Activated naive CD8-positive, alpha-beta T cell treated with anti-CD3 and anti-CD28 coated beads, Interleukin-2, amount 50 U/mL, for 24 hours (primary cell): Measurements from ENCODE around the gene OR6C2.
"Not testable (repeated sequence)": the region's sequence is repeated elsewhere in the genome, so short reads cannot be mapped to it uniquely, and the experiment has no call there.

Experiments used
- ATAC-seq: fragments of 150-1000 bp; cut with Tn5 transposase; one replicate; pipeline ENCODE4 v1.10.0; 2021
- DNase-seq: peaks from one replicate; pipeline ENCODE4 v3.0.0; 2021
- H3K27ac Mint-ChIP-seq: one replicate; pipeline ENCODE4 v1.8.0; 2021; ENCODE audit warnings: mild to moderate bottlenecking, mixed read lengths
- H3K27me3 Mint-ChIP-seq: one replicate; pipeline ENCODE4 v1.8.0; 2021; ENCODE audit warnings: mixed read lengths
- H3K36me3 Mint-ChIP-seq: one replicate; pipeline ENCODE4 v1.8.0; 2021; ENCODE audit warnings: low read depth, mixed read lengths
- H3K4me1 Mint-ChIP-seq: one replicate; pipeline ENCODE4 v1.8.0; 2021; ENCODE audit warnings: mixed read lengths
- H3K4me3 Mint-ChIP-seq: one replicate; pipeline ENCODE4 v1.8.0; 2021; ENCODE audit warnings: mild to moderate bottlenecking, moderate library complexity, mixed read lengths
- H3K9me3 Mint-ChIP-seq: one replicate; pipeline ENCODE4 v1.8.0; 2021; ENCODE audit warnings: mixed read lengths

OR6C2 gene

GRCh38 chr12:55443776-55444175, at the start of gene OR6C2:
Gene OR6C2 (plus strand): TSS chr12:55444076. CDS start chr12:55452214, 8,138 bp downstream.
- no peak for DNase-seq
- no peak within 1 kb of the TSS for H3K4me3 Mint-ChIP-seq
- H3K36me3 Mint-ChIP-seq = no peaks in the 10 kb centered on the region
- H3K27ac Mint-ChIP-seq = no peak within 1 kb of the TSS
- peaks cover 9% of the 10 kb centered on the region for H3K27me3 Mint-ChIP-seq
- no peak for ATAC-seq
- H3K9me3 Mint-ChIP-seq = peaks cover 9% of the 10 kb centered on the region
- H3K4me1 Mint-ChIP-seq = no peaks in the 10 kb centered on the region

GRCh38 chr12:55396326-55396725, 47.5 kb upstream of the OR6C2 start:
- H3K9me3 Mint-ChIP-seq = no peaks in the 10 kb centered on the region
- ATAC-seq (no peak), DNase-seq (no peak)
- H3K4me1 Mint-ChIP-seq = no peaks in the 10 kb centered on the region
- no peak overlapping the region for H3K27ac Mint-ChIP-seq
- no peaks in the 10 kb centered on the region for H3K36me3 Mint-ChIP-seq
- H3K4me3 Mint-ChIP-seq = no peak overlapping the region
- H3K27me3 Mint-ChIP-seq = peaks cover 22% of the 10 kb centered on the region

GRCh38 chr12:55400229-55400628, 43.6 kb upstream of the OR6C2 start, which contains the start of gene OR6C65:
Gene OR6C65 (plus strand): TSS chr12:55400529. CDS start chr12:55400529, 0 bp downstream.
- Mint-ChIP-seq H3K27ac (no peak within 1 kb of the TSS), H3K9me3 (no peaks in the 10 kb centered on the region), H3K4me1 (no peaks in the 10 kb centered on the region), H3K36me3 (no peaks in the 10 kb centered on the region), H3K4me3 (no peak within 1 kb of the TSS), H3K27me3 (peaks cover 27% of the 10 kb centered on the region)
- ATAC-seq (no peak), DNase-seq (no peak)

- Mint-ChIP-seq H3K27ac (no peak overlapping the region), H3K27me3 (peaks cover 9% of the 10 kb centered on the region)
- no peak for DNase-seq
Measured at GRCh38 chr12:55407866-55408265, 36.0 kb upstream of the OR6C2 start.

DNA sequence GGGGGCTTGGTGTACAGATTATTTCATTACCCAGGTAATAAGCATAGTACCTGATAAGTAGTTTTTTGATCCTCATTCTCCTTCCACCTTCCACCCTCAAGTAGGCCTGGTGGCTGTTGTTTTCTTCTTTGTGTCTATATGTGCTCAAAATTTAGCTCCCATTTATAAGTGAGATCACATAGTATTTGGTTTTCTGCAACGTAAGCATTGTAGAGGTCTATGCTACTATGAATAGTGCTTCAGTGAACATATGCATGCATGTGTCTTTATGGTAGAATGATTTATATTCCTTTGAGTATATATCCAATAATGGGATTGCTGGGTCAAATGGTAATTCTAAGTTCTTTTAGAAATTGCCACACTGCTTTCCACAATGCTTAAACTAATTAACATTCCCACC, 34.7 kb upstream of the OR6C2 start:
- not testable (repeated sequence) for H3K4me1 Mint-ChIP-seq, ATAC-seq, H3K4me3 Mint-ChIP-seq, DNase-seq, H3K9me3 Mint-ChIP-seq, H3K36me3 Mint-ChIP-seq, H3K27ac Mint-ChIP-seq
- peaks cover 10% of the 10 kb centered on the region for H3K27me3 Mint-ChIP-seq

More at GRCh38 chr12:55407866-55408265, 36.0 kb upstream of the OR6C2 start:
- Mint-ChIP-seq H3K4me3 (no peak overlapping the region), H3K4me1 (no peaks in the 10 kb centered on the region), H3K9me3 (no peaks in the 10 kb centered on the region), H3K36me3 (no peaks in the 10 kb centered on the region)
- ATAC-seq = no peak

DNA sequence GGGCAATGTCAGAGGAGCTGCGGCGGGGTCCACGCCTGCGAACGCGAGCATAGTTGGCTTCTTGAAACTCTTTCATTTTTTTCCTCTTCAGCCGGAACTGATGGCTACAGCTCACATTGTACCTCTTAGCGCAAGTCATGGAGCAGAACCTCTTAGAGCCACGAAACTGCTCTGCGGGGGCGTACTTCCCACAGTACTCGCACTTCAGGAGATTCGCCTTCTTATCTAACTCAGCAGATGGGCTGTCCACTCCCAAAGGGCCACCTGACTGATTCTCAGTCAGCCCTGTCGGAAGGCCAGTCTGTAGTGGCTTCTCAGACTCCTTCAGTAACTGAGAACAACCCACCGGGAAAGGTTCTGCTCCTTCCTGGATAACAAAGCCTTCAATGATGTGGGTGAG, 31.7 kb upstream of the OR6C2 start:
- not testable (repeated sequence) for DNase-seq, H3K4me3 Mint-ChIP-seq, H3K4me1 Mint-ChIP-seq, H3K36me3 Mint-ChIP-seq, H3K27ac Mint-ChIP-seq, H3K9me3 Mint-ChIP-seq, ATAC-seq
- H3K27me3 Mint-ChIP-seq = peaks cover 32% of the 10 kb centered on the region

- not testable (repeated sequence) for ATAC-seq, H3K27ac Mint-ChIP-seq, H3K9me3 Mint-ChIP-seq, H3K4me1 Mint-ChIP-seq, DNase-seq, H3K36me3 Mint-ChIP-seq, H3K4me3 Mint-ChIP-seq
- peaks cover 43% of the 10 kb centered on the region for H3K27me3 Mint-ChIP-seq
Measured at GRCh38 chr12:55413498-55414388, 30.1 kb upstream of the OR6C2 start.

GRCh38 chr12:55414396-55414823, 29.5 kb upstream of the OR6C2 start:
- DNase-seq, H3K9me3 Mint-ChIP-seq, H3K4me3 Mint-ChIP-seq, ATAC-seq, H3K36me3 Mint-ChIP-seq, H3K4me1 Mint-ChIP-seq, H3K27ac Mint-ChIP-seq: not testable (repeated sequence)
- H3K27me3 Mint-ChIP-seq = peaks cover 43% of the 10 kb centered on the region

GRCh38 chr12:55414889-55415288, 29.0 kb upstream of the OR6C2 start:
- peaks cover 44% of the 10 kb centered on the region for H3K27me3 Mint-ChIP-seq
- DNase-seq, H3K9me3 Mint-ChIP-seq, H3K36me3 Mint-ChIP-seq, H3K4me3 Mint-ChIP-seq, H3K27ac Mint-ChIP-seq, H3K4me1 Mint-ChIP-seq: not testable (repeated sequence)
- ATAC-seq = peak; percentile 40

DNA sequence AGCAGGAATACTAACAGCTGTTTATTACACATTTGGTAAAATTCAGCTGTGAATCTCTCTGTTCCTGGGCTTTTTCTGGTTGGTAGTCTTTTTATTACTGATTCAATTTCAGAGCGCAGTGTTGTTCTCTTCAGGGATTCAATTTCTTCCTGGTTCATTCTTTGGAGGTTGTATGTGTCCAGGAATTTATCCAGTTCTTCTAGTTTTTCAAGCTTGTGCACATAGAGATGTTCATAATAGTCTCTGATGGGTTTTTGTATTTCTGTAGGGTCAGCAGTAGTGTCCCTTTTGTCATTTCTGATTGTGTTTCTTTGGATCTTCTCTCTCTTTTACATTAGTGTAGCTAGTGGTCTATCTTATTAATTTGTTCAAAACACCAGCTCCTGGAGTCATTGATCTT, 26.9 kb upstream of the OR6C2 start:
- no peak overlapping the region for H3K27ac Mint-ChIP-seq
- peaks cover 45% of the 10 kb centered on the region for H3K27me3 Mint-ChIP-seq
- no peak overlapping the region for H3K4me3 Mint-ChIP-seq

DNA sequence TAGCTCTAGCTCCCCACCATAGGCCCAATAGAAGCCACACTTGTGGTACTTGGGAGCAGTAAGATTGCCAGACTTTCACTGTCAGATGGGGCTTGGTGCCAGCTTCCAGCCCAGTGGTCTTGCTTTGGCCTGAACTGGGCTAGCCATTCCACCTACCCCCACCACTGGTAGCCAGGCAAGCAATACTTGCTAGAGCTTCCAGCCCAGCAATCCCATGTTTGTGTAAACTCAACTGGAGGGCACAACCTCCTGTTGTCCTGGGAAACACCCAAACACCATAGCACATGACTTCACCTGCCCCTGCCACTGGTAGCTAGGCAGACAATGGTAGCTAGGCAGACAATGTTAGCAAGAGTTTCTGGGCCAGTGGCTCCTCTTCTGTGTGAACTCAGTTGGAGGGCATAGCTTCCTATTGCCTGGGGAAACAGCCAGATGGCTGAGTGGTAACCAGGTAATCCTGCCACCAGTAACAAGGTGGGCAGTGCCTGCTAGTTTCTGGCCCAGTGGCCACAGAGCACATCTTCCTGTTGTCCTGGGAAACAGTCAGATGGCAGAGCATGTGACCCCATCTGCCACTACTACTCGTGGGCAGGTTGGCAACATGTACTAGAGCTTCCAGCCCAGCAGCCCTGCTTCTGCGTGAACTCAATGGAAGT, 23.4 kb upstream of the OR6C2 start:
- DNase-seq = no peak
- no peaks in the 10 kb centered on the region for H3K9me3 Mint-ChIP-seq
- H3K4me3 Mint-ChIP-seq = no peak overlapping the region
- peaks cover 44% of the 10 kb centered on the region for H3K27me3 Mint-ChIP-seq
- H3K36me3 Mint-ChIP-seq = no peaks in the 10 kb centered on the region
- ATAC-seq = no peak
- no peak overlapping the region for H3K27ac Mint-ChIP-seq
- no peaks in the 10 kb centered on the region for H3K4me1 Mint-ChIP-seq

More for the DNA sequence above, 26.9 kb upstream of the OR6C2 start:
- Mint-ChIP-seq H3K36me3 (no peaks in the 10 kb centered on the region), H3K4me1 (peaks cover 4% of the 10 kb centered on the region), H3K9me3 (no peaks in the 10 kb centered on the region)
- DNase-seq = no peak
- ATAC-seq = no peak

GRCh38 chr12:55425954-55426353, 17.9 kb upstream of the OR6C2 start, which contains the start of gene OR6C76:
Gene OR6C76 (plus strand): TSS chr12:55426254. CDS start chr12:55426254, 0 bp downstream.
- Mint-ChIP-seq H3K9me3 (no peaks in the 10 kb centered on the region), H3K36me3 (no peaks in the 10 kb centered on the region), H3K27me3 (peaks cover 14% of the 10 kb centered on the region), H3K27ac (no peak within 1 kb of the TSS), H3K4me1 (no peaks in the 10 kb centered on the region), H3K4me3 (no peak within 1 kb of the TSS)
- ATAC-seq = no peak
- DNase-seq = no peak

GRCh38 chr12:55428331-55429243, 15.3 kb upstream of the OR6C2 start:
- DNase-seq (no peak), ATAC-seq (no peak)
- H3K27ac Mint-ChIP-seq = no peak overlapping the region
- no peaks in the 10 kb centered on the region for H3K36me3 Mint-ChIP-seq
- peaks cover 16% of the 10 kb centered on the region for H3K27me3 Mint-ChIP-seq
- H3K9me3 Mint-ChIP-seq = peaks cover 6% of the 10 kb centered on the region
- H3K4me1 Mint-ChIP-seq = no peaks in the 10 kb centered on the region
- H3K4me3 Mint-ChIP-seq = no peak overlapping the region

DNA sequence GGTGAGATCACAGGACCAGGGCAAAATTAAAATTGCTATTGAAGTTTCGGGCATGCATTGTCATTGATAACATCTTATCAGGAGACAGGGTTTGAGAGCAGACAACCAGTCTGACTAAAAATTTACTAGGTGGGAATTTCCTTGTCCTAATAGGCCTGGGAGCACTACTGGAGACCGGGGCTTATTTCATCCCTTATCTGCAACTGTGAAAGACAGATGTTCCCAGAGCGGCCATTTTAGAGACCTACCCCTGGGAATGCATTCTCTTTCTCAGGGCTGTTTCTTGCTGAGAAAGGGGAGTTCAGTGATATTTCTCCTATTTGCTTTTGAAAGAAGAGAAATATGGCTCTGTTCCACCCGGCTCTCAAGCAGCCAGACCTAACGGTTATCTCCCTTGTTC, 2.6 kb upstream of the OR6C2 start:
- not testable (repeated sequence) for H3K36me3 Mint-ChIP-seq, ATAC-seq, H3K9me3 Mint-ChIP-seq, H3K4me3 Mint-ChIP-seq, H3K4me1 Mint-ChIP-seq, DNase-seq, H3K27me3 Mint-ChIP-seq, H3K27ac Mint-ChIP-seq
